D721Med (cell line): ENCODE measurements around the gene ERVFRD-1.

Experiments used
- DNase-seq: peaks from one replicate; pipeline ENCODE4 v3.0.0; 2011; ENCODE audit warnings: low spot score; ENCODE audit not compliant: insufficient read length
- FAIRE-seq: peaks from 2 replicates; lab custom pipeline; 2011; peaks lifted over from hg19 to GRCh38; lab: Jason Lieb, UNC
- TF ChIP-seq, protein P1 (sequence below): IDR thresholded peaks from 2 replicates; pipeline ENCODE4 v1.5.1; 2012; ENCODE audit warnings: mild to moderate bottlenecking, control low read depth; ENCODE audit not compliant: insufficient read depth; ENCODE audit errors: missing control alignments

ERVFRD-1 gene

DNA sequence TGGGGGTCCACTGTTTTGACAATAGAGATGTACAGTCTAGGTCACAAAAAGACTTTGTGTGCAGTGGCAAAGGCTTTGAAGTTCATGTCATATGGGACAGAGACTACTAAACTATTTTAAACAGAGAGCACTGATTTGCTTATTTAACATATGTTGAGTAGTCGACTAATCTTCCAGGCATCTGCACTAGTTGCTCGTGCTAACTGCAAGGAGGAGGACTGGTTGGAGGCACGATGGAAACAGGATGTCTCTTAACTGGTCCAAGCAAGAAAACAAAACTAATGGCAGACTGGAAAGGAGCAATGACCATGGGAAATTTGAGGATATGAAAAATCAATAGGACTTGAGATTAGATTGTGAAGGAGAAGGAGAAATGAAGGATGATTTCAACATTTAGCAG is 28.5 kb upstream of the ERVFRD-1 start:
- FAIRE-seq (no peak), DNase-seq (no peak)
- TF ChIP-seq, protein P1, sequence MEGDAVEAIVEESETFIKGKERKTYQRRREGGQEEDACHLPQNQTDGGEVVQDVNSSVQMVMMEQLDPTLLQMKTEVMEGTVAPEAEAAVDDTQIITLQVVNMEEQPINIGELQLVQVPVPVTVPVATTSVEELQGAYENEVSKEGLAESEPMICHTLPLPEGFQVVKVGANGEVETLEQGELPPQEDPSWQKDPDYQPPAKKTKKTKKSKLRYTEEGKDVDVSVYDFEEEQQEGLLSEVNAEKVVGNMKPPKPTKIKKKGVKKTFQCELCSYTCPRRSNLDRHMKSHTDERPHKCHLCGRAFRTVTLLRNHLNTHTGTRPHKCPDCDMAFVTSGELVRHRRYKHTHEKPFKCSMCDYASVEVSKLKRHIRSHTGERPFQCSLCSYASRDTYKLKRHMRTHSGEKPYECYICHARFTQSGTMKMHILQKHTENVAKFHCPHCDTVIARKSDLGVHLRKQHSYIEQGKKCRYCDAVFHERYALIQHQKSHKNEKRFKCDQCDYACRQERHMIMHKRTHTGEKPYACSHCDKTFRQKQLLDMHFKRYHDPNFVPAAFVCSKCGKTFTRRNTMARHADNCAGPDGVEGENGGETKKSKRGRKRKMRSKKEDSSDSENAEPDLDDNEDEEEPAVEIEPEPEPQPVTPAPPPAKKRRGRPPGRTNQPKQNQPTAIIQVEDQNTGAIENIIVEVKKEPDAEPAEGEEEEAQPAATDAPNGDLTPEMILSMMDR: no peak

- TF ChIP-seq, protein P1: no peak
- FAIRE-seq (no peak), DNase-seq (no peak)
Observed at GRCh38 chr6:11139051-11139960, 27.8 kb upstream of the ERVFRD-1 start.

DNA sequence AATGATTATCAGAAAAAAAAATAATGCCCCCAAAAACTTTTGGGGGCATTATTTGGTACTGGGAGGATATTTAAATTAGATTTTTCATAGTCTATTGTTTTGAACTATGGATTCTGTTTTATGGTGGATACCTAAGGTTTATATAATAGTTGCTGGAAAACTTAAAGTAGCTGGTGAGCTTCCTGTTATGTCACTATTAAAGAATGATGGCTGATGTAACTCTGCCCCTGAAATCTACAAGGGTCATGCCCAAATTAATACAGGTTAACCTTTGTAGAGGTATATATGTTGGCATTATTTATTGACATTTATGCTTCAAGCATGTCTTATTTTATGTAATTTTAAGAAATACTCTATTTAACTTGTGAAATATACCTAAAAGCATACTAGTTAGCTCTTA is 25.3 kb upstream of the ERVFRD-1 start:
- TF ChIP-seq, protein P1: no peak
- FAIRE-seq: no peak
- DNase-seq: no peak

DNA sequence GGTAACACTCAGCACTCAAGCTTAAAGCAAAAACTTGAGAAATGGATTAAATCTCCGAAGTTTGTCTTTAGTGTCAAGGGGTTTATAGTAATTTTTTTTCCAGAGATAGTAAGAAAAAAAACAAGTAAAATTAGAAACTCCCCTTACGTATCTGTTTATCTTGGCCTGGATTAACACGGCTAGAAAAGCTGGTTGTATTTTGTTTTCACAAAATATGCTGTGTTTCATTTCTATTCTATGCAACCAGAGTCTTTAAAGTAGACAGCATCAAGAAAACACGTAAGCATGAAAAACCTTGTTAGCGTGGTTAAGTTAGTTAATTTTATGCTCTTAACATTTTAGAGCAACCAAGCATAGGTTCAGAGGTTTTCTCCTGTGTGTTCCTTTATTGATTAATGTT is 21.8 kb upstream of the ERVFRD-1 start:
- no peak for DNase-seq
- TF ChIP-seq, protein P1: no peak
- no peak for FAIRE-seq

DNA sequence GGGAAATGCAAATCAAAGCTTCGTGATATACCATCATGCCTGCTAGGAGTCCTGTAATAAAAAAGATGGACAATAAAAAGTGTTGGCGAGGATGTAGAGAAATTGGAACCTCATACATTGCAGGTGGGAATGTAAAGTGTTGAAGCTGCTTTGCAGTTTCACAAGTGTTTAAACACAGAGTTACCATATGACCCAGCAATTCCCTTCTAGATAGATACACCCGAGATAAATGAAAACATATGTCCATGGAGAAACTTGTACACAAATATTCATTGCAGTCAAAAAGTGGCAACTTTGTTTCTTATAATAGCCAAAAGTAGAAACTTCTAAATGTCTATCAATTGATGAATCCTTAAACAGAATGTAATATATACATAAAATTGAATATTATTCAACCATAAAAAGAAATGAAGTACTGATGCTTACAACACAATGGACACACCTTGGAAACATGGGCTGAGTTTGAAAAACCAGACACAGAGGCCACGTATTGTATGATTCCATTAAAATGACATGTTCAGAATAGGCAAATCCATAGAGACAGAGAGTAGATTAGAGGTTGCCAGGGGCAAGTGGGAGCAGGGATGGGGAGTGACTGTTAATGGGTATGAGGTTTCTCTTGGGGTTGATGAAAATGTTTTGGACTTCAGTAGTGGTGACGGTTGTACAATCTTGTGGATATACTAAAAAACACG is 20.8 kb upstream of the ERVFRD-1 start:
- TF ChIP-seq, protein P1: no peak
- FAIRE-seq (no peak), DNase-seq (no peak)

DNA sequence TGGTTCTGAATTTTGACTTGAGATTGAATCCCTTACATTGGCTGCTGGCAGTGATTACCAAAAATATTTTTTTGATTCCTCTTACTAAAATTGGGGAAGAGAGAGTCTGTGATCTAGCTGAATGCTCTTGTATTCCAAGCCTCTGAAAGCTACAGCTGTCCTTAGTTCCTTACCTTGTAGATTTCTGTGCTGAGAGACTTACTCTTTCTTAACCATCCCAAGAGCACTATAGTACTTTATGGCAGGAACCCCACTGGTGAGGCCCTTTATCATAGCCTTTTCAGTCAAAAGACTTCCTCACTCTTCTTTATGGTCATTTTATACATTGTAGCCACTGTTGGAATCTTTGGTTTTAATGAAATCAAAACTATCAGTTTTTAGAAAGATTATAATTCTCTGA is 19.1 kb upstream of the ERVFRD-1 start:
- DNase-seq: no peak
- no peak for FAIRE-seq
- TF ChIP-seq, protein P1: no peak
